Muscle layer of duodenum (tissue), 2 donors: ENCODE results near the gene GMEB2.
A peak's percentile ranks its signal among the peaks of the same experiment; 100 is the strongest.
"Not testable (repeated sequence)": the region's sequence is repeated elsewhere in the genome, so short reads cannot be mapped to it uniquely, and the experiment has no call there.

Experiments
- H3K27ac ChIP-seq: one replicate; pipeline ENCODE4 v1.7.0; 2013; ENCODE audit warnings: mild to moderate bottlenecking, low read length
- H3K27me3 ChIP-seq: one replicate; pipeline ENCODE4 v1.7.0; 2013; ENCODE audit warnings: low read depth, mild to moderate bottlenecking, control low read depth, low read length
- H3K36me3 ChIP-seq, 2 donors: one replicate each; pipeline ENCODE4 v1.7.0; 2013; ENCODE audit warnings: low read length in 2 of 2, control low read depth in 1 of 2, mild to moderate bottlenecking in 1 of 2; ENCODE audit not compliant: insufficient read depth in 2 of 2, control insufficient read depth in 1 of 2
- H3K4me1 ChIP-seq, 2 donors: one replicate each; pipeline ENCODE4 v1.7.0; 2013; ENCODE audit warnings: low read length in 2 of 2, mild to moderate bottlenecking in 2 of 2, control low read depth in 1 of 2, moderate library complexity in 1 of 2; ENCODE audit not compliant: insufficient read depth in 2 of 2, control insufficient read depth in 1 of 2
- H3K4me3 ChIP-seq, 2 donors: one replicate each; pipeline ENCODE4 v1.7.0; 2013; ENCODE audit warnings: low read length in 2 of 2, low read depth in 1 of 2, mild to moderate bottlenecking in 1 of 2
- H3K9me3 ChIP-seq, 2 donors: one replicate each; pipeline ENCODE4 v1.7.0; 2013; ENCODE audit warnings: low read length in 2 of 2, control low read depth in 1 of 2, mild to moderate bottlenecking in 1 of 2; ENCODE audit not compliant: control insufficient read depth in 1 of 2
- donor health status: healthy.

GMEB2 gene

GRCh38 chr20:63656451-63656850 is 29.6 kb upstream of the GMEB2 start:
- Histone ChIP-seq H3K9me3 (no peaks in the 10 kb centered on the region), H3K4me3 (no peak overlapping the region), H3K4me1 (peaks cover 0 to 44% of the 10 kb centered on the region in 2 donors), H3K27ac (no peak overlapping the region), H3K27me3 (peaks cover 5% of the 10 kb centered on the region), H3K36me3 (peaks cover 0 to 6% of the 10 kb centered on the region in 2 donors)

- Histone ChIP-seq H3K4me1 (peaks cover 0 to 47% of the 10 kb centered on the region in 2 donors), H3K27ac (no peak overlapping the region)
Measured at GRCh38 chr20:63655249-63655648, 28.3 kb upstream of the GMEB2 start.

GRCh38 chr20:63653974-63654668 is 27.2 kb upstream of the GMEB2 start:
- Histone ChIP-seq H3K27ac (no peak overlapping the region), H3K4me1 (peaks cover 0 to 38% of the 10 kb centered on the region in 2 donors)

More at GRCh38 chr20:63655249-63655648, 28.3 kb upstream of the GMEB2 start:
- no peaks in the 10 kb centered on the region for H3K9me3 ChIP-seq
- H3K27me3 ChIP-seq, result peaks cover 5% of the 10 kb centered on the region
- no peak overlapping the region for H3K4me3 ChIP-seq
- H3K36me3 ChIP-seq, result no peaks in the 10 kb centered on the region

GRCh38 chr20:63653041-63653973 is 26.4 kb upstream of the GMEB2 start, which contains the start of gene STMN3:
TSS of gene STMN3 (minus strand) at chr20:63653424. CDS start at chr20:63653345, 79 bp downstream.
- peaks cover 5% of the 10 kb centered on the region for H3K27me3 ChIP-seq
- no peaks in the 10 kb centered on the region for H3K36me3 ChIP-seq
- H3K4me1 ChIP-seq, result peaks cover 0 to 34% of the 10 kb centered on the region in 2 donors
- no peaks in the 10 kb centered on the region for H3K9me3 ChIP-seq
- H3K4me3 ChIP-seq, result peak within 1 kb of the TSS; percentile 40 to 68
- no peak within 1 kb of the TSS for H3K27ac ChIP-seq

More at GRCh38 chr20:63653974-63654668, 27.2 kb upstream of the GMEB2 start:
- peaks cover 5% of the 10 kb centered on the region for H3K27me3 ChIP-seq
- H3K9me3 ChIP-seq, result no peaks in the 10 kb centered on the region
- peak overlapping the region; percentile 40 to 68 for H3K4me3 ChIP-seq
- no peaks in the 10 kb centered on the region for H3K36me3 ChIP-seq

- H3K27ac ChIP-seq, result no peak overlapping the region
- H3K9me3 ChIP-seq, result no peaks in the 10 kb centered on the region
- H3K27me3 ChIP-seq, result peaks cover 5% of the 10 kb centered on the region
- peaks cover 0 to 27% of the 10 kb centered on the region in 2 donors for H3K4me1 ChIP-seq
- H3K4me3 ChIP-seq, result peak overlapping the region; percentile 21 to 68
- no peaks in the 10 kb centered on the region for H3K36me3 ChIP-seq
Measured at GRCh38 chr20:63652192-63652980, 25.5 kb upstream of the GMEB2 start.

- no peaks in the 10 kb centered on the region for H3K9me3 ChIP-seq
- peaks cover 5% of the 10 kb centered on the region for H3K27me3 ChIP-seq
- H3K4me3 ChIP-seq, result peak overlapping the region; percentile 21 to 68
- H3K36me3 ChIP-seq, result no peaks in the 10 kb centered on the region
- peaks cover 0 to 24% of the 10 kb centered on the region in 2 donors for H3K4me1 ChIP-seq
- no peak overlapping the region for H3K27ac ChIP-seq
Measured at GRCh38 chr20:63651942-63652191, 25.0 kb upstream of the GMEB2 start.

GRCh38 chr20:63650486-63650885 is 23.6 kb upstream of the GMEB2 start:
- H3K27me3 ChIP-seq, H3K36me3 ChIP-seq, H3K4me3 ChIP-seq, H3K9me3 ChIP-seq, H3K27ac ChIP-seq: not testable (repeated sequence)
- H3K4me1 ChIP-seq, result peaks cover 0 to 24% of the 10 kb centered on the region in 2 donors

GRCh38 chr20:63648895-63649589 is 22.1 kb upstream of the GMEB2 start:
- no peaks in the 10 kb centered on the region for H3K9me3 ChIP-seq
- H3K27me3 ChIP-seq, result peaks cover 5% of the 10 kb centered on the region
- no peaks in the 10 kb centered on the region for H3K36me3 ChIP-seq

GRCh38 chr20:63648190-63648589 is 21.3 kb upstream of the GMEB2 start:
- Histone ChIP-seq H3K27ac (no peak overlapping the region), H3K4me3 (no peak overlapping the region), H3K9me3 (no peaks in the 10 kb centered on the region), H3K27me3 (peaks cover 5% of the 10 kb centered on the region), H3K4me1 (peaks cover 0 to 17% of the 10 kb centered on the region in 2 donors), H3K36me3 (no peaks in the 10 kb centered on the region)

More at GRCh38 chr20:63648895-63649589, 22.1 kb upstream of the GMEB2 start:
- Histone ChIP-seq H3K4me3 (no peak overlapping the region), H3K27ac (no peak overlapping the region), H3K4me1 (peaks cover 0 to 22% of the 10 kb centered on the region in 2 donors)

GRCh38 chr20:63645218-63645617 is 18.3 kb upstream of the GMEB2 start:
- H3K36me3 ChIP-seq, result no peaks in the 10 kb centered on the region
- H3K4me3 ChIP-seq, result no peak overlapping the region
- no peaks in the 10 kb centered on the region for H3K27me3 ChIP-seq
- H3K9me3 ChIP-seq, result no peaks in the 10 kb centered on the region
- no peak overlapping the region for H3K27ac ChIP-seq
- H3K4me1 ChIP-seq, result peaks cover 0 to 8% of the 10 kb centered on the region in 2 donors
